ENCODE results near the gene BCORL1.

The BCORL1 gene

DNA sequence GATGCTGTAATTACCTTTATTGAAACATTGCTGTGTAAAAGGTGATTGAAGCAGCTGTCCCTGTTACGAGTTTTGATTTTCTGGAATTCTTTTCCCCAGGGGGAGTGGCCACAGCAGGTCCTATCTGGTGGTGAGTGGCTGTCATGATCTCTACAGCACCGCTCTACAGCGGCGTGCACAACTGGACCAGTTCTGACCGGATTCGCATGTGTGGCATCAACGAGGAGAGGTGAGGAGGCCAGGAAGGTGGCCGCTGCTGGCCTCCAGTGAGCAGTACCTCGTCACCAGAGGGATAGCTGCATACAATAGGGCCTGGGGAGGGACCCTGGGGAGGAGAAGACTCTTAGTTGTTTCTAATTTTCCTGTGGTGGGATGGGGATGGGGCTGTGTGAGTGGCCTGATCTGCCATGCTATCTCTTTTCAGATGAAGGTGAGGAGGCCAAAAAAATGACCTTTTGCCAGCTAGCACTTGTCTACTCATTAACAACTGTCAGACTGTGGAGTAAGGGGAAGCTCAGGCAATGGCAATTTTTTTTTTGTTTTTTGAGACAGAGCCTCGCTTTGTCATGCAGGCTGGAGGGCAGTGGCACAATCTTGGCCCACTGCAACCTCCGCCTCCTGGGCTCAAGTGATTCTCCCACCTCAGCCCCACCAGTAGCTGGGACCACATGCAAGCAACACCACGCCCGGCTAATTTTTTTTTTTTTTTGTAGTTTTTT lies 22.8 kb downstream of the BCORL1 start:
- peaks cover 7% of the 10 kb centered on the region for H3K27me3 ChIP-seq (ENCODE audit: insufficient read depth, low read depth, severe bottlenecking)
- TF ChIP-seq CTCF (IDR thresholded peaks at IDR 0.05; ENCODE audit: low read depth, low read length) = no peak
- no peak for DNase-seq

GRCh38 chrX:130009658-130010223 lies 27.3 kb downstream of the BCORL1 start:
- no peak for DNase-seq
- H3K27me3 ChIP-seq (ENCODE audit: insufficient read depth, low read depth, severe bottlenecking) = peaks cover 7% of the 10 kb centered on the region
- no peak overlapping the region for H3K4me3 ChIP-seq (ENCODE audit: low read depth, low read length)
- peaks cover 10% of the 10 kb centered on the region for H3K36me3 ChIP-seq
- no peak overlapping the region for H3K27ac ChIP-seq
- no peaks in the 10 kb centered on the region for H3K9me3 ChIP-seq (ENCODE audit: severe bottlenecking)
- no peak for TF ChIP-seq CTCF (IDR thresholded peaks at IDR 0.05; ENCODE audit: low read depth, low read length)

More for the DNA sequence above, 22.8 kb downstream of the BCORL1 start:
- H3K9me3 ChIP-seq (ENCODE audit: severe bottlenecking) = no peaks in the 10 kb centered on the region
- H3K4me3 ChIP-seq (ENCODE audit: low read depth, low read length) = no peak overlapping the region
- peaks cover 10% of the 10 kb centered on the region for H3K36me3 ChIP-seq
- no peak overlapping the region for H3K27ac ChIP-seq

GRCh38 chrX:130012683-130013082 lies 30.2 kb downstream of the BCORL1 start:
- Histone ChIP-seq H3K27ac (no peak overlapping the region), H3K9me3 (ENCODE audit: severe bottlenecking) (no peaks in the 10 kb centered on the region), H3K4me3 (ENCODE audit: low read depth, low read length) (no peak overlapping the region), H3K27me3 (ENCODE audit: insufficient read depth, low read depth, severe bottlenecking) (peaks cover 5% of the 10 kb centered on the region), H3K36me3 (peaks cover 8% of the 10 kb centered on the region; the same call in 1 of the 2 replicates)
- no peak for TF ChIP-seq CTCF (IDR thresholded peaks at IDR 0.05; ENCODE audit: low read depth, low read length)
- no peak for DNase-seq

DNA sequence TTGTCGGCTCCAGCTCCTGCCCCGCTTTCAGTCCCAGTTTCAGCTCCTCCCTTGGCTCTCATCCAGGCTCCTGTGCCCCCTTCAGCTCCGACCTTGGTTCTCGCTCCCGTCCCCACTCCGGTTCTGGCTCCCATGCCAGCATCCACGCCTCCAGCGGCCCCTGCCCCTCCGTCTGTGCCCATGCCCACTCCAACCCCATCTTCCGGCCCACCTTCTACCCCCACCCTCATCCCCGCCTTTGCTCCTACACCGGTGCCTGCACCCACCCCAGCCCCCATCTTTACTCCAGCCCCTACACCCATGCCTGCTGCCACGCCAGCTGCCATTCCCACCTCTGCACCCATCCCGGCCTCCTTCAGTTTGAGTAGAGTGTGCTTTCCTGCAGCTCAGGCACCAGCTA lies 31.2 kb downstream of the BCORL1 start:
- Histone ChIP-seq H3K27me3 (ENCODE audit: insufficient read depth, low read depth, severe bottlenecking) (peaks cover 5% of the 10 kb centered on the region), H3K27ac (no peak overlapping the region), H3K9me3 (ENCODE audit: severe bottlenecking) (no peaks in the 10 kb centered on the region), H3K36me3 (peaks cover 4% of the 10 kb centered on the region; the same call in 1 of the 2 replicates), H3K4me3 (ENCODE audit: low read depth, low read length) (no peak overlapping the region)
- TF ChIP-seq CTCF (IDR thresholded peaks at IDR 0.05; ENCODE audit: low read depth, low read length) = no peak
- no peak for DNase-seq

- Histone ChIP-seq H3K4me3 (ENCODE audit: low read depth, low read length) (no peak overlapping the region), H3K27me3 (ENCODE audit: insufficient read depth, low read depth, severe bottlenecking) (peaks cover 5% of the 10 kb centered on the region), H3K27ac (no peak overlapping the region), H3K36me3 (peaks cover 4% of the 10 kb centered on the region; the same call in 1 of the 2 replicates), H3K9me3 (ENCODE audit: severe bottlenecking) (no peaks in the 10 kb centered on the region)
- DNase-seq = no peak
- TF ChIP-seq CTCF (IDR thresholded peaks at IDR 0.05; ENCODE audit: low read depth, low read length) = no peak
These were observed 31.9 kb downstream of the BCORL1 start for GRCh38 chrX:130014356-130014755.
